H1 (cell line): ENCODE measurements around the gene ALKAL2. TPM values are rescaled to one million over a fixed set of nuclear protein-coding genes. Genes with fewer than 3 reads are reported as not detected.

ENCODE experiments used
- MAFK ChIP-seq: IDR thresholded peaks from 2 replicates; pipeline ENCODE4 v1.6.1; 2012; ENCODE audit warnings: low read depth, mild to moderate bottlenecking, improper control_type of control experiment, low read length
- MAX ChIP-seq: IDR thresholded peaks from 2 replicates; pipeline ENCODE4 v1.6.1; 2012; ENCODE audit warnings: inconsistent platforms
- NRF1 ChIP-seq: IDR thresholded peaks from 2 replicates; pipeline ENCODE4 v1.6.1; 2011; ENCODE audit warnings: mild to moderate bottlenecking, low read depth, low read length, improper control_type of control experiment
- TAF1 ChIP-seq: IDR thresholded peaks from 2 replicates; pipeline ENCODE4 v1.6.1; 2011; ENCODE audit warnings: mild to moderate bottlenecking, low read depth, low read length
- YY1 ChIP-seq: IDR thresholded peaks from 2 replicates; pipeline ENCODE4 v1.6.1; 2011; ENCODE audit warnings: low read depth, mild to moderate bottlenecking, low read length
- polyA plus RNA-seq, 7 experiments: library from polyadenylated mRNA; depleted of rRNA in 3 of 7; stranded (reverse) in 5 of 7; unstranded in 2 of 7; fragments of >200 nt in 5 of 7; fragments of 200-250 nt in 2 of 7; gene quantifications; 1 replicate in 5 of 7; 2 replicates in 1 of 7; 4 replicates in 1 of 7; pipeline versions ENCODE4 v1.2.1 to v1.2.3, GENCODE V29; 2011 to 2013; ENCODE audit warnings: missing spikeins in 2 of 7, mixed read lengths in 2 of 7
- total RNA-seq: library from RNA; stranded (reverse); fragmentation: NEBNext Ultra II Directional; extraction: Animal tissue kit (Norgen Biotek cat#: 25700); gene quantifications from 2 replicates; pipeline ENCODE4 v1.2.1, GENCODE V29; 2021

The ALKAL2 gene
- total and polyA plus RNA-seq, 2 of the 8 experiments (the other 6 are each of a cell fraction or from before 2014, with no cell fraction given): 4.6 to 11.5 TPM

GRCh38 chr2:295090-295489 is 7.2 kb upstream of the ALKAL2 start (continued):
- TF ChIP-seq MAFK: no peak
- no peak for TF ChIP-seq NRF1
- no peak for TF ChIP-seq TAF1
- TF ChIP-seq YY1: no peak
- TF ChIP-seq MAX: no peak
